Left colon (tissue), 2 donors: ENCODE measurements around the gene LHFPL6. TPM values are rescaled to one million over a fixed set of nuclear protein-coding genes. Genes with fewer than 3 reads are reported as not detected.

Experiments used
- ATAC-seq: fragments of 200-7000 bp; cut with Tn5 transposase; one replicate; pipeline ENCODE4 v1.9.1; 2020; ENCODE audit warnings: mild to moderate bottlenecking, moderate library complexity
- DNase-seq, 2 donors: peaks; one replicate each; pipeline ENCODE4 v3.0.0-alpha.2; 2020
- intact Hi-C, 2 donors: fragments of 100-400 bp; cut with DNase I in 1 of 2; cut with micrococcal nuclease in 1 of 2; formaldehyde crosslinking; loops; one replicate each; pipeline versions ENCODE4 v1.11.2 to v1.14.0; 2022; cut with DNase I, micrococcal nuclease
- total RNA-seq, 2 donors: library from RNA; stranded (reverse); fragmentation: NEBNext Ultra II Directional; extraction: Animal tissue kit (Norgen Biotek cat#: 25700); gene quantifications; one replicate each; pipeline ENCODE4 v1.2.1, GENCODE V29; 2021
- donor health status: DM: no; HTN: no; CAD: no.
- donor health status: DM: yes; HTN: yes; CAD: no.

LHFPL6 gene
- total RNA-seq, 2 donors from 2014 or later: 7.0 to 11.8 TPM

DNA sequence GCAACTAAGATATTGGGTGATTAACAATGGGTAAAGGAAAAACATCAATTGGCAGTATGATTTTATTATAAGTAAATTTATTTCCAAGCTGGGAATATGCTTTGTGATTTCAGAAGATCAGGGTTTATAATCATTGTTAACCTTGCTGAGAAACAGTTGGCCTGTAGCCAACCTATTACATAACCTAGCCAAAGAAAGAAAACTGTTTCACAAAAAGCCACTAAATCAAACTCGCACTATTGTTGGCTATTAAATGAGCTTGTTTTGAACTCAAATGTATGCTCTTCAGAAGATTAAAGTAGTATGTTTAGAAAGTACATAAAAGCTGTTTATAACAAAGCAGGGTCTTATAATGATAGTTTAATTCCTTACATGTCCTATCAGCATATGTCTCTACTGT lies 151.7 kb downstream of the LHFPL6 start:
- intact Hi-C loops: no loop called here
- no peak for ATAC-seq
- DNase-seq: no peak

DNA sequence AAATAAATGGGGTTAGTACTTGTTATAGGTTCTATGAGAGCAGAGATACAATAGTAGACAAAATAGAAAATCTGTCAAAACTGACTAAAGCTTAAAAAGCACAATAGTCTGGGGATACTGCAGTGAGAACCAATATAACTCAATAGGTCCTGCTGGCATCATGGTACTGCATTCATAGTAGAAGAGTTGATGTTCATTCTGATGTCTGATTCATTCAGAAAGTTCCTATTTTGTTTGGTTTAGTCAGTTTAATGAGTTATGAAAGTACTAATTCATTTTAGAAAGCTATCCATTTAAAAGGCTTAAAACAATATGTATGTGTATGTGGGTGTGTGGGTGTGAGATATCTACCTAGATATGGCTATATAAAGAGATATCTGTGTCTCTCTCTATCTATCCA lies 152.8 kb downstream of the LHFPL6 start:
- intact Hi-C loops: no loop called here
- DNase-seq (no peak), ATAC-seq (no peak)

DNA sequence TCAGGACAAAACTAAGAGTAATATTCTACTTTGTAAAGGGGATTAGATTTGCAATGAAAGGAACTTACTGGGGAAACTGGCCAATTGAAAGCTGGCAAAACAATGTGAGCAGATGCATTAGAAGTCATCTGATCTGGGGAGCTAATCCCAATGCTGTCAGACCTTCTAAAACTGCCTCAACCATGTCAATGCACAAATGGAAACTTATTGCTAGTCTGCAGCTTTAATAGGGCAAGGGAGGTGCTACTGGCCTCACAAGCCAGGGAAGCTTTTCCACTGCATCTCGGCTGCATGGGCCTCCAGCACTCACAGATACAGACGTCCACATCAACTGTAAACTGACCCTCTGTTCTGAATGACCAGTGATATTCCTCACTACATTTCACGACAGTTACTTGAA lies 154.2 kb downstream of the LHFPL6 start:
- DNase-seq (no peak), ATAC-seq (no peak)
- intact Hi-C loops: no loop called here

DNA sequence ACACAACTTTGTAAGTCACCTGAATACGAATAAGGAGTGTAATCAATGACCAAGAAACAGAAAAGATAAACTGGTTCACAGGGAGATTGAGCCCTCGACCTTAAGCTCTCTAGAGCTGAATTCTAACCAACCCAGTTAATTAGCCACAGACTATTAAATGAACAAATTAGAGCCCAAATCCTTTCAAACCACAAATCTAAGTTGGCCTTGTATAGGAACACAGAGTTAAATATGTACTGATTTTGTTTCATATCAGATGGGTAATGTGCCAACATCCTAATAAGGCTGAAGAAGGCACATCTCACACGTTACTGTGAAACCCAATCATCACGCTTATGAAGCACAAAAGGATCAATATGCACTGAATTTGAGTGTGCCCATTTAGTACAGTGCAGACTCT lies 156.1 kb downstream of the LHFPL6 start:
- intact Hi-C loops: no loop called here
- no peak for ATAC-seq
- DNase-seq: no peak

DNA sequence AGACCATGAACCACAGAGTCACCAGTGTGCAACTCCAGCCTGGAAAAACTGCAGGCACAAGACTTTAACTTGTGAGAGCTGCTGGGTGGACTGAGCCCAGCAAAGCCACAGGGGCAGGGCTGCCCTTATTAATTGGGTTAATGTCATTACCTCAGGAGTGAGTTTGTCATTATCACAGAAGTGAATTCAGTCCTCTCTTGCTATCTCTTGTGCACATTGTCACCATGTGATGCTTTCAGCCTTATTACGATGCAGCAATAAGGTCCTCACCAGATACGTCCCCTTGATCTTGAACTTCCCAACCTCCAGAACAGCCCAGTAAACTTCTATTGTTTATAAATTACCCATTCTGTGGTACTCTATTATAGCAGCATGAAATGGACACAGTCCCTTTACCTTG lies 158.1 kb downstream of the LHFPL6 start:
- no peak for ATAC-seq
- no peak for DNase-seq
- intact Hi-C loops: no loop called here

DNA sequence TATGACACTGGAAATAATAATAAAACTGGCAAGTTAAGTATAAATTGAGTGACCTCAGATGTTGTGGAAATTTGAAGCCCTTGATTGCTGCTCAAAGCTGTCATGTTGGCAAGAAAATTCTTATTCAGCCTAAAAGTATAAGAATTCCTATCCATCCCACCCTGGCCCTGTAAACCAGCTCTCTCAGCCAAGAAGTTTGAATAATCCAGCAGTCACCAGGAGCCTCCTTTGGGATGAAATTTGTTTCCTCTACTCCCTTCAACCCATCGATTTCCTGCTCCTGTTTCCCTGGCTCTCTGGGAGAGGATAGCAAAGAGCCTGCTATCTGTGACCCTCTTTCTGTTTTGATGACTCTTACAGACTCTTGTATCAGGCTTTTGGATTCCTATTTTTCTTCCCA lies 169.3 kb downstream of the LHFPL6 start:
- ATAC-seq: no peak
- intact Hi-C loops: no loop called here
- DNase-seq: no peak

DNA sequence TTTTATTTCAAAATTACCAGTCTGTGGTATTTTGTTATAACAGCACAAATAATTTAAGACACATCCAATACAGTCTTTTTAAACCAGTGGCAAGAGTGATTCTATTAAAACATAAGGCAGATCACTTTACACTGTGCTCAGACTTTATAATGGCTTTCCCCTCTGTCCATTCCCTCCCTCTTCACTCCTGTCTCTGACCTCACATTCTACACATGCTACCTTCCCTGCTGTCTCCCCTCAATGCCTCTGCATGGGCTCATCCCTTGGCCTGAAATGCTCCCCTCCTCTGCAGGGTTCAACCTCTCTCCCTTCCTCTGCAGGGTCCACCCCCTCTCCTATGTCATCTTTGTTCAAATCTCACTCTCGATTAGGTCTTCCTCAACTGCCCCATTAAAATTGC lies 170.8 kb downstream of the LHFPL6 start:
- no peak for ATAC-seq
- intact Hi-C loops: no loop called here
- DNase-seq: no peak

DNA sequence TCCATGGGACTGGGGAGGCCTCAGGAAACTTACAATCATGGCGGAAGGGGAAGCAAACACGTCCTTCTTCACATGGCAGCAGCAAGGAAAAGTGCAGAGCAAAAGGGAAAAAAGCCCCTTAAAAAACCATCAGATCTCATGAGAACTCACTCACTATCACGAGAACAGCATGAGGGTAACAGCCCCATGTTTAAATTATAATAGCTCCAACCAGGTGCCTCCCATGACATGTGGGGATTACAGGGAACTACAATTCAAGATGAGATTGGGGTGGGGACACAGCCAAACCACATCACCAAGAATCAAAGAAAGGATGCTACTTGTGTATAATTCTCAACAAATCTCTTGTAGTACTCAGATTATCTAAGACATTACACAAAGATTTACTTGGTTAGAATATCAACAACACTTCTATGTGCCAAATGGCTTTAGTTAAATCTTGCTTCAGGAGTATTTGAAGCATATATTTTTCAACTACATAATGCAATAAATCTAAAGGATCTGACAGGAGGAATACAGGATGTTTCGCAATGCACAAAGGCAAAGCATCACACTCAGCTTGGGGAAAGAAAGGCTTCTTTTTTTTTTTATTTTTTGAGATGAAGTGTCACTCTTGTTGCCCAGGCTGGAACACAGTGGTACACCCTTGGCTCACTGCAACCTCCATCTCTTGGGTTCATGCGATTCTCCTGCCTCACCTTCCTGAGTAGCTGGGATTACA lies 180.0 kb downstream of the LHFPL6 start:
- intact Hi-C loops: no loop called here
- no peak for ATAC-seq
- no peak for DNase-seq

DNA sequence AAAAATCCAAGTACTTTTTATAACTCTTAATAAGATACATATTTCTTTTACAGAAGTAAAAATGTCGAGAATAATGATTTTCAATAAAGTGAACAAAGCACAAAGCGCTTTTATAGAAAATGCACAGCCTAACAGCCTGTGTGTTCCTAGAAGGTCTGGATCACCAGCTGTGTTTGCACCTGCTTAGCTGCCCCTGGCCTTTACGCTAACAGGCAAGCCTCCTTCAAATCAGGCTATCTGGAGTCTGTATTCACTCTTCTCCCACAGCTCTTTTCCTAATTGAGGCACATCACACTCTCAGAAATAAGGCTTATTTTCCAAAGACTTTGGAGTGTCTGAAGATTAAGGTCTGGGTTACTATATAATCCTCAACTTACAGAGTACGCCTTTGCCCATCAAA lies 183.1 kb downstream of the LHFPL6 start:
- ATAC-seq (no peak), DNase-seq (no peak)
- intact Hi-C loops: loop anchor here in 1 of 2 donors (10.0 kb wide), 1 partner anchor 195 kb away; no protein-coding TSS in a partner anchor

DNA sequence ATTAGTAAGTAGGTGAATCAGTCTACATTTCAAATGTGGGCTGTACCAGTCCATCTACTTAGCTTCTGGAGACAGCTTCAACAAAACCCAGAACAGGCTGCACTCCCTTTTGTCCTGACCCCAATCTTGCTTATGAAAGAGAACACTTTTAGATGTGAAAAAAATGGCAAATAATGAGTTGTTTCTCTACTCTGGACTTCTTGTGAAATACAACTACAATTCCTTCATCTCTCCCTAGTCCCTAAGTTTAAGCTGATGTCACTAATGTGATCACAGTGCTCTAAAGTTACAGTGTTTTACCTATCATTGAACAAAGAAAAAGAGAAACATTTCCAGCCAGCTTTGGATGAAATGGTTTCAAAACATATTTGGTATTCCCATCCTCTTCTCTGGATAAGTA lies 183.9 kb downstream of the LHFPL6 start:
- intact Hi-C loops: loop anchor here in 1 of 2 donors (10.0 kb wide), 1 partner anchor 196 kb away; no protein-coding TSS in a partner anchor
- DNase-seq (no peak), ATAC-seq (no peak)

DNA sequence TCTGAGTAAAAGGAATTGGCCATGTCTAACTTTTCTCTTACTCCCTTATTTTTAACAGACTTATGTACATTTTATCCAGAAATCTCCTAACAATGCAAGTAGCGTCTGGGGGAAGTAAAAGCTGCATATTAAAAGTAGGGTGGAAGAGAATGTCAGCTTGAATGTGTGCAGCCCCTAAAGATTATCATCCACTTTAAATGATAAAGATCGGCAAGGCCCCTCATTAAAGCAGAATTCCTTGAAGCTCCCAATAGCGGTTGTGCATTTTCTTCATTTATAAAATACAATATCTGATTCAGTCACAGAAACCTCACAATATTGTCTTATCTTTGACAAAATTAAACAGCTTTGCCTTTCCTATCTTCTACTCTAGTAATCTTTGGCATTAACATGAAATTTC lies 184.6 kb downstream of the LHFPL6 start:
- DNase-seq (no peak), ATAC-seq (no peak)
- intact Hi-C loops: loop anchor here in 1 of 2 donors (10.0 kb wide), 1 partner anchor 196 kb away; no protein-coding TSS in a partner anchor

DNA sequence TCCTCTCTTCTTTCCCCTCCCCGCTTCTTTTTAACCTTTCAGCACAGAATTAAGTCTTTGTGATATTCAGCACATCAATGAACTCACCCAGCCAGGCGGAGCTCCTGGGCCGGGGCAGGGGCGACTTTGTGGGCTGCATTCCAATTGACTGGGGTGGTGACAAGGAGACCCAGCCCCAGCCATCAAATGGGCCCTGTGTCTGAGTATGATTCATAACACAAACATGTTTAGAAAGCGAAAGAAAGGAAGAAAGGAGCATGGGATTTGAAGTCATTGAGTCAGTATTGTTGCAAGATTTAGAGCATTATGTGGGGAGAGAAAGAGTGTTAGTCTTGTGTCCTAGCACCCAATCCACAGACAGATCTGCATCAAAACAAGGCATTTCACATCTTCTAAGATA lies 185.3 kb downstream of the LHFPL6 start:
- ATAC-seq (no peak), DNase-seq (no peak)
- intact Hi-C loops: loop anchor here in 1 of 2 donors (10.0 kb wide), 1 partner anchor 197 kb away; no protein-coding TSS in a partner anchor

DNA sequence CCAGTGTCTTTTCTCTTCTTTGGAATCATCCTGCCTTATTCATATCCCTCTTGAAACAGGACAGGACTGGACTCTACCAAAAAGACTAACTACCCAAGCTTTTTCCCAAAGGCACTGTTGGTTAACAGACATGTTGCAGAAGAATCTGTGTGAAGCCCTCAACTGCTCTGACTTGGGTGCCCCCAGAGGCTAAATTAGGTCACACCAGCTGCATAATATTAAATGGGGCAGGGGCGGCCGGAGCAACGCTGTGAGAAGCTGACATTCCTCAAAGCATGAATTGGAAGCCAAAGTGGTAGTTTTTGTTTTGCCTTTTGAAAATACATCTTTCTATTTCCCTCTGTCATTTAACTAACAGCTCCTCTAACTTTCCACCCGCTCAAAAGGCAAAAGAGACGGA lies 185.9 kb downstream of the LHFPL6 start:
- no peak for ATAC-seq
- no peak for DNase-seq
- intact Hi-C loops: loop anchor here in 1 of 2 donors (10.0 kb wide), 1 partner anchor 198 kb away; no protein-coding TSS in a partner anchor

DNA sequence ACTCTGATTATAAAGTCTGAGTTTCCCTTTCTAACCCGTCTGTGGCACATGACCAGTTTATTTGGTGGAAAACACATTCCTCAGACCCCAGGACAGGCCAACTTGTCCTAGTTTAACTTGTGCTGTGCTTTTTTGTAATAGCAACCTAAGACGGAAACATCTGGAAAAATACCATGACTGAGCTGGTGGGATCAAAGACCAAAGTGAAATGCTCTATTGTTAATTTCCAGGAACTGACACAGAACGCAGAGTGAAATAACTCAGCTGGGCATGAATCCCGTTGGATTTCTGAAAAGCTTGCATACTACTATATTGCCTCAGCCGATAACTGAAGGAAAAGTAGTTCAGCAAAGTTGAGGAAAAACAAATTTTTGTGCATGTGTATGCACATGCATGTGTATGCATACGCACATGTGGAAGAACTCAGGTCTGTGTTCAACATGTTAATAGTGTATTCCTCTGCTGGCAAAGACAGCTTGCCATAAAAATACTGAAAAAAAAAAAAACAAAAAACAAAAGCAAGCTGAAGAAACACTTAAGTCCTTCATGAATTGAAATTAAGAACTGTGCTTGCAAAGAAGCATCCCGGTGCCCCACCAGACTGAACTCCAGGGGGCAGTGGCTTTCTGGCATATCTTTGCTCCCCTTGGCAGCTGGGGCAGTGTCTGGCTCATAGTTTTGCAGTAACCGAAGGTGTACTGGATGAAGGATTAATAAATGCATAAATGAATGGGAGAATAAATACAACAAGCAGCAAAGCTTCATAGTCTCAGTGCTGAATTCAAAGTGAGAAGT lies 187.8 kb downstream of the LHFPL6 start:
- ATAC-seq (no peak), DNase-seq (peak in 1 of 2 donors; percentile 18)
- intact Hi-C loops: loop anchor here in 1 of 2 donors (10.0 kb wide), 1 partner anchor 200 kb away; no protein-coding TSS in a partner anchor

DNA sequence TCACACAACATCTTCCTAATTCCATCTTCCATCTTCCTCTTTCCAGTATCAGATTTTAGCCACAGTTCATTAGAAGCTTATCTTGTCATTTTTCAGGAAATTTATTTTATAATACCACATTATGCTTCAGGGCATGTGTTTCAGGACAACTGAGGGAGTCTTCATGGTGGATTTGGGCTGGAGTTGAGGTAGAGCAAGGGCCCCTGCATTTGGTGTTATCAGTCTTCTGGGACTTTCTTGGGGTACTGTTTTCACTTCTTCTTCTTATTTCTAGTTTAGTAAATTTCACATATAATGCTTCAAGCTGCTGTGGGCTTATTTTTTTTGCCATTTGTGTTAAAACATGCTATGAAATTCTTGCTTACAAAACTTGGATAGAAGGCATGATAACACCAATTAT lies 188.7 kb downstream of the LHFPL6 start:
- DNase-seq (no peak), ATAC-seq (no peak)
- intact Hi-C loops: loop anchor here in 1 of 2 donors (10.0 kb wide), 1 partner anchor 200 kb away; no protein-coding TSS in a partner anchor

DNA sequence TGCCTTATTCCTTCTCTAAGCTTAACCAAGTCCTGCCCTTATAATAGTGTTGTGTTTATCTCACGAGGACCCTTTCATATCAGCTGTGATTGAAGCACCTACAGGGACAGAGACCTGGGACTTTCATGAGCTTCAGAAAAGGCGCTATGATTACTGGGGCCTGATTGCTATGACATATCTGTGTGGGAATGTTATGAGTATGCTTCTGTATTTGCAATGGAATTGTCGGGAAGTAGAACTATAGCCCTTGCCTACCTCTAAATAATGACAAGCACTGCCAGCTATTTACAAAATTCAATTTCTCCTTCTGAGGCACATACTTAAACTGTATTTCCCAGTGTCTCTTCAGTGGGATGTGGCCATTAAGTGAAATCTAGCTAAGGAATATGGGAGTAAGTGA lies 191.5 kb downstream of the LHFPL6 start:
- DNase-seq (no peak), ATAC-seq (no peak)
- intact Hi-C loops: loop anchor here in 1 of 2 donors (10.0 kb wide), 1 partner anchor 203 kb away; no protein-coding TSS in a partner anchor

DNA sequence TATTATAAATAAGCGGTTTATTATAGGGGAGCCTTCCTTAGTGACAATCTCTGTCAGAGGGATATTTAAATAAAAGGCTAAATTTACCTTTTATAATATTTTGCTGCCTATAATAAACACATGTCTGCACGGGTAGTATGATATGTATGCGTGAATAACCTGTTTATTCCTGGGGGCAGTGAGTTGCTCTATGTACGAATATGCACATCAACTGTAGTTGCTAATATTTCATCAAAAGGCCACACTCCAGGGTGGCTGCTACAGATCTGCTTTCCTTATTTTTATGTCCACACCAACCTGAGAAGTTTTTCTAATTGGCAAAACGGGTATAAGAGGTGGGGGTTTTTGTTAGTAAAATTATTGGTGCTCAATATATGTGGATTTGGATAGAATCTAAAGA lies 192.0 kb downstream of the LHFPL6 start:
- intact Hi-C loops: loop anchor here in 1 of 2 donors (10.0 kb wide), 1 partner anchor 204 kb away; no protein-coding TSS in a partner anchor
- DNase-seq (no peak), ATAC-seq (no peak)

DNA sequence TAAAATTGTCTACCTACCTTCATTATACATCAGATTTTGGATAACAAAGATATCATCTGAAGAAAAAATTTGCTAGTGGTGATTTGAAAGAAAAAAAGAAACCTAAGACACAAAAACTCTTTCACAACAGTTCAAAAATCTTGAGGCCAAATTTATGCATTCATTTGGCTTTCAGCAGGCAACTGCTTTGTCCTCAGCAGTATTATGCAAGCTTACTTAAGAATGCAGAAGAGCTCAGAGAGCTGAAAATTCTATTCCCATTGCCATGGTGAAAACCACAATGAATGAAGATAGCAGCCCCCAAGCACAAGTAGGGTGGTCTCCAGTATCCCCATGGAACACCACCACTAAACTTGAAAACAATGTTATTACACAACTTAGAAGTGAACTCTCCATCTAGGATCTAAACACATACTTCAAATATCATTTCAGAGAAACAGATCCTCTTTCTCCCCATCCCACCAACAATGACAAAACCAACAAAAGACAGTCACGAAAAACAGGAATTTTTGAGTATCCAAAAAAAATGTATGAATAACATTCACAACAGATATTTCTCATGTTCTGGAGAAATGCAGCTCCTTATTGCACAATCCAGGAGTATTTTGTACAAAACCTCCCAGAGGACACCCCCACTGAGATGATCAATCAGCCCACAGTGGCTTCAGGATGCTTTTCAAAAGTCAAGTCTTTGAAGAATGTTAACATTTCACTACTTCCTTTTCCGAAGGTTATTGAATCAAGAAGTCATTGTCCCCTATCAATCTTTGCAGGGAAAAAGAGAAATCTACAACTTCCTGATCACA lies 192.7 kb downstream of the LHFPL6 start:
- no peak for DNase-seq
- ATAC-seq: no peak
- intact Hi-C loops: loop anchor here in 1 of 2 donors (10.0 kb wide), 1 partner anchor 205 kb away; no protein-coding TSS in a partner anchor

DNA sequence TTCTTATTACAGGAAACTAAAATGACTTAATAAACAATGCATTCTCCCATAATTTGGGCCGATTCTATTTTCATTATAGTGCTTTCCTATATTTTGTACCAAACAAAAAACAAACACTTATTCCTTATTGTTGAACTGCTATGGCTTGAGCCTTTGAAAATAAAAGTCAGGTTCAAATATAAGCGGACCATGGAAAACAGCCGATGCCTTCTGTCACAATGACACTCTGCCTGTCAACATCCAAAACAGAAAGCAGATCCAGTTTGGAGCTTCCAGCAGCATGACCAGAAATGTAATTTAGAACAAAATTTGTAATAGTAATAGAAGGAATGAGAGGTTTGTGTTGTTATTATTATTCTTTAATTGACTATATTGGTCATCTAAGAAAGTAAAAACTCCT lies 194.5 kb downstream of the LHFPL6 start:
- ATAC-seq (no peak), DNase-seq (no peak)
- intact Hi-C loops: no loop called here
